GM21723 (cell line): ENCODE measurements around the gene MEF2D.
A peak's percentile ranks its signal among the peaks of the same experiment; 100 is the strongest.

ENCODE experiments used
- ATAC-seq: cut with Tn5 transposase; IDR thresholded peaks from one replicate; pipeline ENCODE4 v1.9.1; 2021; ENCODE audit warnings: mild to moderate bottlenecking, moderate library complexity; ENCODE audit not compliant: unreplicated experiment

Gene MEF2D

DNA sequence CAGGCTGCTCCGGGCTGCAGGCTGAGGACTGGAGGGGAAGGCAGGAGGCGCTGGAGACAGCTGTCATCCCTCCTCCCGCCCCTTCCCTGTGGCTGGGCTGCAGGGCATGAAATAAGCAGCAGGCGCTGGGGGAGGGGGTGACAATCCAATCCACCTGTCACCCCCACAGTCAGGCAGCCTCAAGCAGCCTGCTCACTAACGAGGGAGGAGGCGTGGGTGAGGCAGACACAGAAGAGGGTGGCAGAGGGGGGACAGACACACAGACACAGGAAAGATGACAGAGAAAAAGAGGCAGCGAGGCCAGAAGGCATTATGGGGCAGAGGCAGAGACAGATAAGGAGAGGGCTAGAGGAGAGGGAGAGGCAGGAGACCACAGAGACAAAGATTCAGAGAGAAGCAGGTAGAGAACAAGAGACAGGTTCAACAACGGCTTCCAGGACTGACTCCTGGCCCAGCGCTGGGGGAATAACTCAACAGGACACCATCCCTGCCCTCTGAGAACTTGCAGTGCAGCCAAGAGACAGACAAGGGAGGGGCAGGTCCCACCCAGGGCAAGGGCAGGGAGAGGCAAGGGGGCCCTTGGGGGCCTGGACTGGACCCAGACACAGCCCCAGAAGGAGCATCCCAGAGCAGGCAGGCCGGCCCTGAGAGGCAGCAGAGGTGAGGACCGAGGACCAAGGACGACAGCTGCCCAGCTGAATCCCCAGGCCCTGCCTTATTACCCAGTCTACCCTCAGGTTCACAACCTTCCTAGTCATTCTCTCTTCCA is 11.2 kb downstream of the MEF2D start:
- ATAC-seq = peak; percentile 11

DNA sequence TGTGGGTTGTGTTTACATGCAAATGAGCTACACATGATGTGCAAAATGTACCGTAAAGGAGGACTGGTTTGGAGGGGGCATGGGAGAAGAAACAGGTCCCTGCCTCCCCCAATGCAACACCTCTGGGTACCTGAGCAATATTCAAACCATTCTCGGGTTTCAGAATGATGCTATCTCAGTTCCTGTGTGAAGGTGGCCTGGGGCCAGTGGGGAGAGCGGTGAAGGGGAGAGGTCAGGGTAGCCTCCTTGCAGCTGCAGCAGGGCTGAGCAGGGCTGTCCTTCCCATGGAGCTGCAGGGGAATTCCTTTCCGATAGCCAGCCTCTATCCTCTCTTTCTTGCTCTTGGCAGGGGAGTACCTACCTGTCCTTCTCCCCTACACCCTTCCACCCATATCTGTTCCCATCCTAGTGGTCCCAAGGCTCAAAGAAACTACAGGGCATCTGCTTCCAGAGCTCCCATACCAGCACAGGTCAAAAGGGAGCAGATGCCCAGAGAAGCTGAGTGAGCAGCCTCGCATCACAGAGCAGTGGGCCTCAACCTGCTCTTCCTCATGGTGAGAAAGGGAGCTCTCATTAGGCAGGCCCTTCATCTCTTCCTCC is 11.9 kb downstream of the MEF2D start:
- ATAC-seq = peak; percentile 61

DNA sequence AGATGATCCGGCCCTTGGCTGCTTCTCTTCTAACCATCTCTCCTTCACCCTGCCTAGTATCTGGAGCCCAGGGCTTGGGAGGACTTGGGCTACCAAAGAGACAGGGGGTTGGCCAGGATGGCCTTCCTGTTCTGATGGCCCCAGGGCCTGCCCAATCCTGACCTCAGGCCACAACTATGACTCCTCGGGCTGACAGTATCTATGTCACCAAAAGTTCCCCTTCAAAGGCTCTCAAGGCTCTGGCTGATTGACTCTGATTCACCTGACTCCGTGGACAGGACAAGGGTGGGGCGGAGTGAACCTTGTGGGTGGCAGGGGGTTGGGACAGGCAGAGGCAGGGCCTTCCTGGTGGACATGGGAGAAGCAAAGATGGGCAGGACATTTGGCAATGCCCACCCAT is 12.7 kb downstream of the MEF2D start:
- ATAC-seq = peak; percentile 40

DNA sequence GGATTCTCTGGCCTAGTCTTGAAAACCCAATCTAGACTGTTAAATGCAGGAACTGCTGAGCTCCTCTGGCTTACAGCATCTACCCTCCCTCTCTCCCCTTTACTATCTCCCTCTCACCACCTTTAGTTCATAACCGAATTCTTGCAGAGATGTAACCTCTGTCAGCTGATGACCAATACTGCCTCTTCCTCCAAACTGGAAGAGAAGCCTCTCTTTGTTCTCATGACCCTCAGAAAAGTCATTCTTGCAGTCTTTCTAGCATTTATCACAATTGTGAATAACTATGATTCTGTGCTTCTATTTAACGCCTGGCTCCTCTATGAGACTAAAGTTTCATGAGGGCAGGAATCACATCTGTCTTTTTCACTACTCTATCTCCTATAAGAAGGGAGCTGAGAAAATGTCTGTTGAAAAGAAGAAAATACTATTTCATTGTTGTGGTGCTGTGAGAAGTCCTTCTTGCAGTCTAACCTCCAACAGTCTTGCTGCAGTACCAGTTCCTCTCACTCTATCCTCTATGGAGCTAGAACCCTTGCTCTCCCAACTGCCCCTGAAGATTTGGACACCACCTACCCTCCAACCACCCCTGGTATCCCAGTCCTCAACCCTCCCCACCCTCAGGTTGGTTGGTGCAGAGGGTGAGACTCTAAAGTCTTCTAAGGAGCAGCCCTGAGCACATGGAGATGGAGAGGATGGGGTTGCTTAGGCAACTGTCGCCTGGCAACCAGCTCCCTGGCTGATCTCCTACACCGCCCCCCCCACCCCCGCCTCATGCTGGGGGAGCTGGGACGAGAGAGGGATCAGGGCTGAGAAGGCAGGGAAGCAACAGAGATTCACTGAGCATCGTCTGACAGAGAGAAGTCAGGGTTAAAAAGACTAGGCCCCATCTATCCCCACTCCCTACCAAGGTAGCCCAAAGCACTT is 13.9 kb downstream of the MEF2D start:
- no peak for ATAC-seq

DNA sequence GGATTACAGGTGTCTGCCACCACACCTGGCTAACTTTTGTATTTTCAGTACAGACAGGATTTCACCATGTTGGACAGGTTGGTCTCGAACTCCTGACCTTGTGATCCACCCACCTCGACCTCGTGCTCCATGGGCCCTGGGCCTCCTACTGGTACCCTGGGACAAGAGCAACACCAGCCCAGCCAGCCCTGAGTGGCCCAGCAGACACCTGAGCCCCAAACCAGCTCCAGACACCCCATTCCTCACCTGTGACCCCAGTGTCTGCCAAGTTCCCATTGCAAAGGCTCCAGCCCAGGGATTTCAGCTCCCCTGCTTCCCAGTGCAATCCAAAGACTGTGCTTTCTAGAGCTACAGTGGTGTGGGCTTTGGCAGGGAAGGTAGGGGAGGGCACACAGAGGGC is 14.6 kb downstream of the MEF2D start:
- no peak for ATAC-seq

DNA sequence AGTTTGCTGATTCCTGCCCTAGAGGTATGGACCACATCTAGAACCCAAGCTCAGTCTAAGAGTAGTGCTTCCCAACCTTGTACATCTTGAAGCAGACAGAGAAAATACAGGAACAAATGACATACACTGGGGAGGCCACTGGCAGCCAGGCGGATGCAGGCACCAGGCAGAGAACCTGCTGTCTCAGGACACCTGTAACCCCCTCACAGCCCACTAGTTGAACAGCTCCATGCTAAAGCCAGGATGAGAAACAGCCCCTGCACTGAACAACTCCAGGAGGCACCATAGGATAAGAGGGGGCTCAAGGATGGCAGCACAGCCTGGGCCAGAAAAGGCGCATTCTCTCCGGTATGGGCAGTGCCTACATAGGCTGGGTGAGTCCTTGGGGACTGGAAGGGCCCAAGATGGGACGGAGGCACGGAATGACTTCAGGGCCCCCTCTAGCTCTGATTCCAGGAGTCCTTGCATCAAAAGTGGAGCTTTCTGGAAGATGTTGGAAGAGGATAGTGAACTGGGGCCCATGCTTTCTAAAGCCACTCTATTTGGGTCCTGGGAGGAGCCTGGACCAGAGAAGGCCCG is 16.0 kb downstream of the MEF2D start:
- no peak for ATAC-seq

DNA sequence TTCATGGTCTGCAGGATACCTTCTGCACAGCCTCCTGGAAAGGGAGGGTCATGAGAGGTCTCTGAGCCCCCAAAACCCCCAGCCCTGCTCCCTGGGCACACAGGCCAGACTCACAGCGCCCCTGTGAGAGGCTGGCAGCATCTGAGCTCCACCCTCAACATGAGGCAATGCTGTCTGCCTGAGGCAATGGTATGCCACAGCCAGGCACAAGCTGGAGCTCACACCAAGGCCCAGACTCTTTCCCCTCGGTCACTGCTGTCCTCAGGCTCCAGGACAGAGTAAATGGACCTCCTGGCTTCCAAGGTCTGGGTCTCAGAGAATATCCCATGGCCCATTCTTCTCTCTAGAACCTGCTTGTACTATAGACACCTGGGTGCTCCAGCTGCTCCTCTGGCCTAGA is 17.2 kb downstream of the MEF2D start:
- no peak for ATAC-seq

DNA sequence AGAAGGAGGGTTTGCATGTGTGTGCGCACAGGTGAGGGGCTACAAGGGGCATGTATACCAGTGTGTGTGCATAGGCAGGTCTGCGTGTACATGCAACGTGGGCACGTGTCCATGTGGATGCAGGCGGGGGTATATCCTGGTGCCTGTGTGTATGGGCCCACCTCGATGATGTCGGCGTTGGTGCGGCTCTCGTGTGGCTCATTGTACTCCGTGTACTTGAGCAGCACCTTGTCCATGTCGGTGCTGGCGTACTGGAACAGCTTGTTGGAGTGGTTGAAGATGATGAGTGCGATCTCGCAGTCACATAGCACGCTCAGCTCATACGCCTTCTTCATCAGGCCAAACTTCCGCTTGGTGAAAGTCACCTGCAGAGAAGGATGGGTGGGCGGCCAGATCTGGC is 18.3 kb downstream of the MEF2D start:
- ATAC-seq = no peak

DNA sequence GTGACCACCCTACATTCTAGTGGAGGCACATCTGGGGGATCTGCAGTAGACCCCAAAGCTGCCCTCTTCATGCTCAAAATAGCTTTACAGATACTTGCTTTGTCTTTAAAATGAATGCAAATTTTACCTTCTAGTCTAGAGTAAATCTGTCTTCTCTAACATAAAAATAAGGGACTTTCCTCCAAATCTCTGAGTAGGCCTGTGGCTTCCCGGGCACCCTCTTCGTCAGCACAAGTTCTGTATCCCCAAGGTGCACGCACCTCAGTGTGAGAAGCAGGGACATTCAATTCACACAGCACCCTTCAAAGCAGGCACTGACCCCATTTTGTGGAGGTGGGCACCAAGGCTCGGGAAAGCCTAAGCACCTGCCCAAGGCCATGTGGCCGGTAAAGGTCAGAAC is 19.0 kb downstream of the MEF2D start:
- ATAC-seq = no peak

DNA sequence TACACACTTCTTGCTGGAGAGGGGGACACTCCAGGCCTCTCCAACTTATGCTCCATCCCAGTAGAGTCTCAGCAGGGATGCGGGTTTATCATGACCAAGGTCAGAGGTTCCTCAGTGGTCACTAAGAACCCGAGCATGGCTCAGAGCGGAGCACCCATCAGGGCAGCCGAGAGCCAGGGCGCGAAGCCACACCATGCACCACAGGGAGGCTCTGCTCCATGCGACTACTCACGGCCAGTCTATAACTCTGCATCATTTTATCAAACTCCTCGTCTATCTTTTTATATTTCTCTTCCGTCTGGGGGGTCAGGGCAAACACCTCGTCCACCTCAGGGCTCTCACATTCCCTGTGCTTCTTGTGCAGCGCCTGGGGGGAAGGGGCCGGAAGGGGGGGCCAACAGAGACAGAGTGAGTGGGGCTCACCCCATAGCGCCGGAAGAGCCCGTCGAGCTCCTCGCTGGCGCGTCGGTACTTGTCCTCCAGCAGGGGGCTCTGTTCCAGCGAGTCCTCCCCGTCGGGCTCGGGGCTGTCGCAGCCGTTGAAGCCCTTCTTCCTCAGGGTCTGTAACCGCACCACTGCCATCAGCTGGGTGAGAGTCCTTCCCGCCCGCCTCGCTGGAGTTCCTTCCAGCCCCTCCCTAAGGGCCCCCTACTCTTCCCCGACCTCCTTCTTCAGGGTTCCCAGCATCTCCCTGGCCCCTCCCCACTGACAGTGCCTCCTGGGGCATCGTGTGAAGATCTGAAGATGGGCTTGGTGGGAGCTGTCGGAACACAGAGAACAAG is 20.0 kb downstream of the MEF2D start:
- peak; percentile 47 for ATAC-seq

DNA sequence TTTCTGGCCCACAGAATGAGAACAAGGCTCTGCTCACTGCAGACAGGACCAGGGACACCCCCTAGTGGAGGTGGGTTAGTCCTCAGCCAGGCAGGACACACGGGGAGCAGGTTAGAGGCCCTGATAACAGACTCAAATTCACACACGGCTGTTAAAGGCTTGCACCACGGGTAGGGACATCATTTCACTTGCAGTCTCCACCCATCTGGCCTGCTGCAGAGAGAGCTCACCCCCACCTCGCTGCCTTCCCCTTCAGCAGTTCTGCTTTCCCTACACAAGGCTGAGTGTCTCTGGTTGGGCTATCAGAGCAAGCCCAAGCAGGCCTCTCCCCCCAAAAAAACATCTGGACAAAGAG is 20.6 kb downstream of the MEF2D start:
- no peak for ATAC-seq

DNA sequence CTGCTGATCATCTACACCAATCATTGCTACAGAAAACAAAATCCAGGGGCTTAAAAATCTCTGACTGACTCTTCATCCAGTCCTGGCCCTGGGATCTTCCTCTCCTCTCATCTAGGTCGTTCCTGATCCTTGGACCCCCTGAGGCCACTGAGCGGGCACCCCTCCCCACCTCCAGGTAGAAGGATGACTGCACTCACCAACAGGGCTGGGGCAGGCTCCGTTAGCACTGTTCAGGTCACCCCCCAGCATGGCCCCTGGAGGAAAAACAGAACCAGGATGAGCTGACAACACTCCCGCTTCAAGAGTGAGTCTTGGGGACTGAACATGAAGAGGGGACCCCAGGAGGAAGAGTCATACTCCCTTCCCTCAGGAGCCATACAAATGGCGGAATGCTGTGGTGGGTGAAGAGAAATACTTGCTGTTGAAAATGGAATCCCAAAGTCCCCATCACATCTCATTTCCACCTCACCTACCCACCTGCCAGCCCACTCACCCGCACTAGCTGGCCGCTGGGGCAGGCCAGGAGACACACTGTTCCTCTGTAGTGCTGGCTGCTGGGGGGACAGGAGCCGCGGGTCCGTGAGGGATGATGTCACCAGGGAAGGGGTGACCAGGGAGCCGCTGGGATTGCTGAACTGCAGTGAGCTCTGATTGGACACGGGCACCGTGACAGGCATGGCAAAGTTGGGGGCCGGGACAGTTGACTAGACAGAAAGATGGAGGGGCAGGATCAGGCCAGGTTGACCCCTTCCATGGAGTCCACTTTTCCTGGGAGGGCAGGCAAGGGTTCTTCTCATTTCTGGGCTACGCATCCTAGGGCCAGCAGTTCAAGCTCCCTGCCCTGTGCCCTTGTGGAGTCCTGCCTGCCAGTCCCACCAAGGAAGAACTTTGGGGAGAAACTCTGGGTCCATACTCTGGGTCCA is 21.2 kb downstream of the MEF2D start:
- ATAC-seq = no peak

DNA sequence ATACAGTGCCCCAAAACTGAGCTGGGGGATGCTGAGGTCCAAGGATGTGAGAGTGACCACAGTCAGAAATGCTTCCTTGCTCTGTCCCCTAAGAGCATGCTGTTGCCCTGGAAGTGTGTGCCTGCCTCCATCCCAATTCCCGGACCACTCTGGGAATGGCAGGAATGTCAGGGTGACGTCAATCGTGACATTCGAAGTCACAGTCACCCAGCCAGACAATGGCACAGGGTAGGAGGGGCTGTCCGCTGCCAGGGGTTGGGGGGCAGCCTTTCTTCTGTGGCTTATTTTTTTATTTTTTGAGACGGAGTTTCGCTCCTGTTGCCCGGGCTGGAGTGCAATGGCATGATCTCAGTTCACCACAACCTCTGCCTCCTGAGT is 22.3 kb downstream of the MEF2D start:
- no peak for ATAC-seq

DNA sequence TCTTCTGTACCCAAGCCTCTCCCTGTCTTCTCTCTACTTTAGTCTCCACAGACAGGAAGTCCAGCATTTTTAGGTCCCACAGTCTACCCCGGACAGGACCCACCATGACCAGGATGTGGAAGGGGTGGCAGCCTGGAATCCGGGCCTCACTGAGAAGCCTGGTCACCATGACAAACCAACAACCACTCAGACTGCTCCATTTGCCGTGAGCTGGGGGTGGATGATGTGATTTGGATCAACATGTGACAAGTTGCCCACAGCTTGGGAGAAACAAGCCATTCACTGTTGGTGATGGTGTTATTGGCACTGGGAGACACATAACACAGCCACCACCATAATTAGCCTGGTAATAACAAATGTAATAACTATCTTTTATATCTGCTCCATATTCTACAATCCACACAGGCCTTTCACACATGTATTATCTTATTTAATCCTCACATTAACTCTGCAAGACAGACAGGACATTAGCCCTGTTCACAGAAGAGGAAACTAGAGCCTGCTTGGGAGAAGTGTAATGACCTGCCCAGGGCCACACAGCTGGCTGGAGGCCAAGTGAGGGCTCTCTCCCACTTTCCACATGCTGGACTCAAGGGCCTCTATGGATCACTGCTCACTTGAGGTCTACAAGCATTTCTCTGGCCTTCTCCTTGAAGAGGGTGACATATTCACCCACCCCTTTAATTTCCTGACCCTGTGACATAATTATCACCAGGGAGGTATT is 22.9 kb downstream of the MEF2D start:
- ATAC-seq = no peak

DNA sequence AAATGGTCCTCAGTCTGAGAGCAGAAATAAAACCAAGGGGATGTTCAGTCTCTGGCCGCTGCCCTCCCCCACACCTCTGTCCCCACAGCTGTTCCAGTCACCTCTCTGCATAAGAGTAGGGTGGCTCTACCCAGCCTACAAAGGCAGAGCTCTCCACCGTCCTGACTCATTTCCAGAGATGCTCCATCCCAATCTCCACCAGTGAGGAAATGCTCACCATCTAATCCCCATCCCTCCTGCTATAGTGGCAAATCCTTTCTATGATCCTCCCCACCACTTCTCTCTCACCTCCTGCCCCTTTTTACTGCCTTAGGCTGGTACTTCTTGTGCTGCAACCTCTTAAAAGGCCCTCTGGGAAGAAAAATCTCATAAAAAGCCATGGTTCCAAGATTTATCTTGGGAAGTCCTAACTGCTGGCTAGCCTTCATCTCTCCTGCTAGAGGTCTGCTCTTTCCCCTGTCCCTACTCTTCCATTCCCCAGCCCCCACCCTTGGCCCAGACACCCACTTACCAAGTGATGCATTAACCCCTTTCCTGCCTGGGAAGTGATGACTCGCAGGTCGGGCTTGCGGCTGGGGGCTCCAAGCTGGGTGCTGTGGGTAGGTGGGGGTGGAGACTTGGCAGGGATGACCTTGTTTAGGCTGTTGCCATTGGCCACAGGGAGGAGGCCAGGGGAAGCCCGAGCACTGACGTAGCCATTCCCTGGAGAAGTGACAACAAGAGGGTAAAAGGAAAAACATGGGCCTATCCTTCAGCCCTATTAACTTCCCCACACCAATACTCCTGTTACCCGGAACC is 23.9 kb downstream of the MEF2D start:
- ATAC-seq = no peak

DNA sequence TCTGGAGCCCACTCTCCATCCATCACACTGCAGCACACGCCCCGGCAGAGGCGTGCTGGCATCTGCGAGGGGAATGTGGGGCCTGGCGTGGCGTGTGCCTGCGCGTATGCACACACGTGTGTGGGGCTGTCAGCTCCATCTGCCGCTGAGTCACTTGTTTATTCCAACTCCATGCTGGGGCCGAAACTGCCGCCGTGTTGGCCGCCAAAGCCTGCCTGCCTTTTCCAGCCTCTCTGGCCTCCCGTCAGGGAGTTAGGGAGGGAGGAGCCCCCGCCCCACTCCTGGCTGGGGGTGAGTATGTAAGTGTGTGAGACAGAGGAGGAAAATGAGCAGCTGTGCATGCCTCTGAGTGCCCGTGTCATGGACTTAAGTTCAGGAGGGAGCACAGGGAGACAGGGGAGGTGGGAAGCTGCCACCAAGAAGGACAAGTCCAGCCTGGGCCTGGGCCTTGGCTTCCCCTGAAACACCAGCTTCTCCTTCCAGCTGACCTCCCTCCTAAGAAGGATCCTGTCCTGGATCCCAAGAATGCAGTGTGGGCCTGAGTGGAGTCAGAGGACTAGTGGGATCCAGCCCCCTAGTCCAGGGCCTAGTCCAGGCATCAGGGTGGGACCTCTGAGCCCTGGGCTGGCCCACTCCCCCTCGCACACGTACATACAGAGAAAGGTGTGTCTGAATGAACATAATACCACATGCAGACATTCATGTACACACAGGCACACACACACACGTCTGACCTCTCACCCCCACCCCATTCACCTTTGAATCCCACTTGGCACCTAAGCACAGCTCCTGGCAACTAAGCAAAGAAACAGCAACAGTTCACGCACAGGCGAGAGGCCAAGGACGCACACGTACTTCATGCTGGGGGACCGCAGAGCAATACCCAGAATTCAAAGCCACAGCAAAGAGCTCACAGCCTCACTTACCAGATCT is 24.7 kb downstream of the MEF2D start:
- no peak for ATAC-seq

DNA sequence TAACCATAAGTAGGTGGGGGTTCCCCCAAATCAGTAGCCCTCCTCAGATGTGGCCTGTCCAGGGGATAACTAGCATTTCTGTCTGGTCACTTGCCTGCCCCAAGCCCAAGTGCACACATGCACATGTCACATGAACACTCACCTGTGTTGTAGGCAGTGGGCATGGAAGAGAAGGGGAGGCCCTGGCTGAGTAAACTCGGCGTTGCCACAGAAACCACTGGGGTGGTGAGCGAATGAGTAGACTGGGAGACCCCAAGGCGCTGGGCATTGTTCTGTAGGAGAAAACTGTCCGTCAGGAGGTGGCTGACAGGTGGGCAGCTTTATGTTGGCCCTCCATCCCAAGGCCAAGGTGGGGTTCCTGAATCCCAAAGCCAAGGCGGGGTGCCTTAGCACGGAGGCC is 25.6 kb downstream of the MEF2D start:
- ATAC-seq = no peak
